BE2C (cell line): ENCODE data around the gene CBLB.
"Not testable (repeated sequence)": the region's sequence is repeated elsewhere in the genome, so short reads cannot be mapped to it uniquely, and the experiment has no call there.

Experiments used
- DNase-seq: peaks from one replicate; pipeline ENCODE4 v3.0.0-alpha.2; 2020
- H3K27me3 ChIP-seq: fragments of 250-450 bp; sonication (Bioruptor Pico); 2 replicates; pipeline ENCODE4 v1.5.1; 2020; ENCODE audit warnings: mild to moderate bottlenecking
- H3K36me3 ChIP-seq: fragments of 250-450 bp; sonication (Bioruptor Pico); 2 replicates; pipeline ENCODE4 v1.5.1; 2020; ENCODE audit warnings: mild to moderate bottlenecking
- H3K4me1 ChIP-seq: fragments of 250-450 bp; sonication (Bioruptor Pico); 2 replicates; pipeline ENCODE4 v1.5.1; 2020
- H3K4me3 ChIP-seq: 2 replicates; pipeline ENCODE4 v1.5.1; 2011; ENCODE audit warnings: low read depth, low read length
- H3K9me3 ChIP-seq: fragments of 250-450 bp; sonication (Bioruptor Pico); 2 replicates; pipeline ENCODE4 v1.5.1; 2020
- CTCF ChIP-seq: IDR thresholded peaks from 2 replicates; pipeline ENCODE4 v1.5.1; 2012; ENCODE audit warnings: mild to moderate bottlenecking, low read depth, low read length

CBLB gene

GRCh38 chr3:105767216-105767615 is 101.6 kb downstream of the CBLB start:
- Histone ChIP-seq H3K27me3 (no peaks in the 10 kb centered on the region), H3K9me3 (no peaks in the 10 kb centered on the region), H3K4me3 (no peak overlapping the region), H3K36me3 (peaks cover 8% of the 10 kb centered on the region), H3K4me1 (no peaks in the 10 kb centered on the region)
- no peak for TF ChIP-seq CTCF
- DNase-seq = no peak

GRCh38 chr3:105765308-105765639 is 103.5 kb downstream of the CBLB start:
- Histone ChIP-seq H3K4me1 (no peaks in the 10 kb centered on the region), H3K4me3 (no peak overlapping the region), H3K9me3 (no peaks in the 10 kb centered on the region), H3K27me3 (no peaks in the 10 kb centered on the region), H3K36me3 (peaks cover 14% of the 10 kb centered on the region)
- no peak for DNase-seq
- TF ChIP-seq CTCF = no peak

- no peak for DNase-seq
- TF ChIP-seq CTCF = no peak
- H3K36me3 ChIP-seq = peaks cover 14% of the 10 kb centered on the region
- H3K4me3 ChIP-seq = no peak overlapping the region
- H3K27me3 ChIP-seq = no peaks in the 10 kb centered on the region
- no peaks in the 10 kb centered on the region for H3K4me1 ChIP-seq
- no peaks in the 10 kb centered on the region for H3K9me3 ChIP-seq
These were observed 104.2 kb downstream of the CBLB start for GRCh38 chr3:105764378-105765307.

GRCh38 chr3:105763659-105764036 is 105.2 kb downstream of the CBLB start:
- Histone ChIP-seq H3K27me3 (no peaks in the 10 kb centered on the region), H3K9me3 (no peaks in the 10 kb centered on the region), H3K4me3 (no peak overlapping the region), H3K4me1 (no peaks in the 10 kb centered on the region), H3K36me3 (peaks cover 14% of the 10 kb centered on the region)
- DNase-seq = no peak
- no peak for TF ChIP-seq CTCF

- H3K36me3 ChIP-seq = peaks cover 14% of the 10 kb centered on the region
- no peak overlapping the region for H3K4me3 ChIP-seq
- H3K9me3 ChIP-seq = no peaks in the 10 kb centered on the region
- no peaks in the 10 kb centered on the region for H3K27me3 ChIP-seq
- H3K4me1 ChIP-seq = no peaks in the 10 kb centered on the region
- TF ChIP-seq CTCF = no peak
- no peak for DNase-seq
These were observed 105.8 kb downstream of the CBLB start for GRCh38 chr3:105762749-105763658.

- H3K9me3 ChIP-seq, H3K27me3 ChIP-seq, H3K4me1 ChIP-seq, DNase-seq, H3K4me3 ChIP-seq: not testable (repeated sequence)
- H3K36me3 ChIP-seq = peaks cover 14% of the 10 kb centered on the region
These were observed 106.6 kb downstream of the CBLB start for GRCh38 chr3:105762214-105762613.
